H1 (cell line): Measurements from ENCODE around the gene ARPP19.

Experiments used
- CHD1 ChIP-seq: IDR thresholded peaks from 2 replicates; pipeline ENCODE4 v1.6.1; 2012; ENCODE audit warnings: low read depth, low read length, improper control_type of control experiment
- CTCF ChIP-seq, 3 experiments: IDR thresholded peaks; 1 replicate in 2 of 3; 2 replicates in 1 of 3; pipeline versions ENCODE4 v1.5.1 to v1.6.1; 2011; ENCODE audit warnings: low read length in 3 of 3, mild to moderate bottlenecking in 3 of 3, inconsistent platforms in 2 of 3, low read depth in 1 of 3, moderate library complexity in 1 of 3; ENCODE audit not compliant: insufficient read depth in 1 of 3; ENCODE audit errors: control extremely low read depth in 1 of 3
- JUN ChIP-seq: IDR thresholded peaks from 2 replicates; pipeline ENCODE4 v1.6.1; 2011; ENCODE audit warnings: low read depth, mild to moderate bottlenecking, improper control_type of control experiment, low read length
- KDM5A ChIP-seq: fragments of 200-600 bp; IDR thresholded peaks from 2 replicates; pipeline ENCODE4 v1.7.1; 2012; ENCODE audit warnings: mild to moderate bottlenecking, low read length, inconsistent platforms, mixed read lengths
- MAX ChIP-seq: IDR thresholded peaks from 2 replicates; pipeline ENCODE4 v1.6.1; 2012; ENCODE audit warnings: inconsistent platforms
- POLR2A ChIP-seq, 2 experiments: IDR thresholded peaks; 1 replicate in 1 of 2; 2 replicates in 1 of 2; pipeline ENCODE4 v1.6.1; 2011; ENCODE audit warnings: low read depth in 2 of 2, low read length in 2 of 2, mild to moderate bottlenecking in 2 of 2; ENCODE audit errors: control extremely low read depth in 1 of 2
- POLR2AphosphoS5 ChIP-seq: IDR thresholded peaks from 2 replicates; pipeline ENCODE4 v1.6.1; 2011; ENCODE audit warnings: low read depth, low read length
- RAD21 ChIP-seq, 2 experiments: IDR thresholded peaks in 1 of 2; conservative IDR thresholded peaks in 1 of 2; 2 replicates each; pipeline ENCODE4 v1.6.1; 2011; ENCODE audit warnings: low read depth in 2 of 2, low read length in 2 of 2, improper control_type of control experiment in 1 of 2, inconsistent platforms in 1 of 2, mild to moderate bottlenecking in 1 of 2, moderate library complexity in 1 of 2
- SIN3A ChIP-seq, 2 experiments: IDR thresholded peaks in 1 of 2; conservative IDR thresholded peaks in 1 of 2; 2 replicates each; pipeline ENCODE4 v1.6.1; 2011 to 2012; ENCODE audit warnings: low read length in 2 of 2, improper control_type of control experiment in 1 of 2, low read depth in 1 of 2, mild to moderate bottlenecking in 1 of 2
- SIRT6 ChIP-seq: IDR thresholded peaks from one replicate; pipeline ENCODE4 v1.7.1; 2012; ENCODE audit warnings: low read length, inconsistent platforms
- YY1 ChIP-seq: IDR thresholded peaks from 2 replicates; pipeline ENCODE4 v1.6.1; 2011; ENCODE audit warnings: low read depth, mild to moderate bottlenecking, low read length

DNA sequence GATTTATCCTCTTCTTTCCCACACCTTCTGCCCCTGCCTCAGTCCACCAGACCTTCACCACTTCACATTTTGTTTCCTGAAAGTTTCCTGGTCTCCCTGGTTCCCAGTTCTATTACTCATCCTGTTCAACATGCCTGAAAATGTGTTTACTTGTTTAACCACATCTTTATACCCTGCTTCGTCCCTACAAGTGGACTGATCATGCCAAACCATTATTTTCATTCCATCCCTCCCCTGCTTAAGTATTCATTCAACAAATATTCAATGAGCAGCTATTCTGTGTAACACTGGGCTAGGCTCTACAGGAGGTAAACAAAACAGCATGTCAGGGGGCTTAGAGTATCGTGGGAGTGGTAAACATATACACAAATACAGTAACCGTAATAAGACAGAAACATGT, 45.6 kb downstream of the ARPP19 start:
- TF ChIP-seq CHD1 (no peak), JUN (no peak), CTCF (IDR thresholded peaks at IDR 0.05; ENCODE audit: control extremely low read depth in 1 of 3, insufficient read depth in 1 of 3, low read depth in 1 of 3, low read length in 3 of 3) (no peak), KDM5A (no peak), POLR2AphosphoS5 (no peak), MAX (no peak), POLR2A (IDR thresholded peaks at IDR 0.05; ENCODE audit: control extremely low read depth in 1 of 2, low read depth in 2 of 2, low read length in 2 of 2) (no peak), RAD21 (IDR thresholded peaks at IDR 0.05 in 1 of 2, conservative IDR thresholded peaks at IDR 0.05 in 1 of 2; ENCODE audit: low read depth in 2 of 2, low read length in 2 of 2) (no peak), SIN3A (conservative IDR thresholded peaks at IDR 0.05 in 1 of 2, IDR thresholded peaks at IDR 0.05 in 1 of 2; ENCODE audit: low read depth in 1 of 2, low read length in 2 of 2) (no peak), YY1 (no peak), SIRT6 (no peak)
